Hippocampal formation (tissue), 2 donors: ENCODE results near the gene NEURL2.

Experiments used
- DNase-seq, 2 donors: peaks; one replicate each; lab custom pipeline; 2025; lab: John Stamatoyannopoulos, UW

The NEURL2 gene

GRCh38 chr20:45842169-45842812 lies 48.7 kb downstream of the NEURL2 start:
- no peak for DNase-seq

- DNase-seq = no peak
These were observed 49.4 kb downstream of the NEURL2 start for GRCh38 chr20:45841407-45842129.

GRCh38 chr20:45840700-45841198 lies 50.3 kb downstream of the NEURL2 start:
- no peak for DNase-seq
